HG02938 (cell line): Measurements from ENCODE around the gene CACNG6.
A peak's percentile ranks its signal among the peaks of the same experiment; 100 is the strongest.

Source experiments
- ATAC-seq: cut with Tn5 transposase; IDR thresholded peaks from one replicate; pipeline ENCODE4 v1.9.1; 2021; ENCODE audit warnings: mild to moderate bottlenecking, moderate library complexity; ENCODE audit not compliant: unreplicated experiment

CACNG6 gene

GRCh38 chr19:53966931-53967330 is 24.5 kb upstream of the CACNG6 start:
- no peak for ATAC-seq

- no peak for ATAC-seq
These were observed 22.1 kb upstream of the CACNG6 start for GRCh38 chr19:53969366-53969765.

GRCh38 chr19:53971673-53972072 is 19.8 kb upstream of the CACNG6 start:
- ATAC-seq, result no peak

- ATAC-seq, result peak; percentile 56
These were observed 13.9 kb upstream of the CACNG6 start for GRCh38 chr19:53977429-53977990.

GRCh38 chr19:53977991-53978731 is 13.3 kb upstream of the CACNG6 start:
- ATAC-seq, result no peak

GRCh38 chr19:53978975-53979801 is 12.2 kb upstream of the CACNG6 start:
- ATAC-seq, result no peak

- no peak for ATAC-seq
These were observed 10.7 kb upstream of the CACNG6 start for GRCh38 chr19:53980539-53981375.

GRCh38 chr19:53981376-53981951 is 10.0 kb upstream of the CACNG6 start:
- ATAC-seq, result no peak

- ATAC-seq, result no peak
These were observed 9.4 kb upstream of the CACNG6 start for GRCh38 chr19:53982001-53982451.

- no peak for ATAC-seq
These were observed 8.8 kb upstream of the CACNG6 start for GRCh38 chr19:53982611-53983010.

- ATAC-seq, result no peak
These were observed 7.8 kb upstream of the CACNG6 start for GRCh38 chr19:53983457-53984289.

- no peak for ATAC-seq
These were observed 5.6 kb upstream of the CACNG6 start for GRCh38 chr19:53985863-53986262.

GRCh38 chr19:53988981-53989380 is 2.5 kb upstream of the CACNG6 start:
- ATAC-seq, result no peak

GRCh38 chr19:53989600-53990533 is 1.6 kb upstream of the CACNG6 start:
- no peak for ATAC-seq

- ATAC-seq, result no peak
These were observed 774 bp downstream of the CACNG6 start for GRCh38 chr19:53992211-53992610.

- ATAC-seq, result no peak
These were observed 1.4 kb downstream of the CACNG6 start for GRCh38 chr19:53992815-53993214.

GRCh38 chr19:53993448-53993847 is 2.0 kb downstream of the CACNG6 start:
- no peak for ATAC-seq

- ATAC-seq, result no peak
These were observed 3.4 kb downstream of the CACNG6 start for GRCh38 chr19:53994811-53995210.

- ATAC-seq, result no peak
These were observed 6.8 kb downstream of the CACNG6 start for GRCh38 chr19:53998223-53998622.
